Stimulated activated CD8-positive, alpha-beta memory T cell treated with anti-CD3 and anti-CD28 coated beads, Interleukin-15, amount 100 ng/mL, for 48 hours (primary cell): ENCODE results near the gene STX7.

Experiments
- DNase-seq, 2 donors: peaks; one replicate each; pipeline ENCODE4 v3.0.0-alpha.2; 2020; ENCODE audit warnings: low read depth in 2 of 2

Gene STX7

GRCh38 chr6:132414322-132414721 is 98.6 kb downstream of the STX7 start:
- DNase-seq = no peak

GRCh38 chr6:132413499-132413802 is 99.5 kb downstream of the STX7 start:
- DNase-seq = no peak

- no peak for DNase-seq
These were observed 100.0 kb downstream of the STX7 start for GRCh38 chr6:132412656-132413498.

- DNase-seq = no peak
These were observed 101.6 kb downstream of the STX7 start for GRCh38 chr6:132411296-132411695.

DNA sequence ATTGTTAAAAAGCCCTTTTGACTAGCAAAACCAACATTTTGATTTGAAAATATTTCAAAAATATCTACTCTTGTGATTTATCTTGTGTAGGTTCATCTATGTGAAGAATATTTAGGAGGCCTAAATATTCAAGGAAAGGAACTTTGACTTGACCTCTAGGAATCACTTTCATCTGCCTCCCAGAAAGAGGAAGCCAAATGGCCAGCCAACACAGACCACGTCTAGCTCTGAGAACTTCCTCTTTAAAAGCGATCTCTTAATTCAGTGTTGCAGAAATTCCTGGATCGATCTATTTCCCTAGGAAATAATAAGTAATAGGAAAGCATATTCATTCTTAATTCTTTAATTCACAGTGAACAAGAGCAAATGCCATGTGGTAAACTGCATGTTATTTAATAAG is 102.1 kb downstream of the STX7 start:
- DNase-seq = no peak

DNA sequence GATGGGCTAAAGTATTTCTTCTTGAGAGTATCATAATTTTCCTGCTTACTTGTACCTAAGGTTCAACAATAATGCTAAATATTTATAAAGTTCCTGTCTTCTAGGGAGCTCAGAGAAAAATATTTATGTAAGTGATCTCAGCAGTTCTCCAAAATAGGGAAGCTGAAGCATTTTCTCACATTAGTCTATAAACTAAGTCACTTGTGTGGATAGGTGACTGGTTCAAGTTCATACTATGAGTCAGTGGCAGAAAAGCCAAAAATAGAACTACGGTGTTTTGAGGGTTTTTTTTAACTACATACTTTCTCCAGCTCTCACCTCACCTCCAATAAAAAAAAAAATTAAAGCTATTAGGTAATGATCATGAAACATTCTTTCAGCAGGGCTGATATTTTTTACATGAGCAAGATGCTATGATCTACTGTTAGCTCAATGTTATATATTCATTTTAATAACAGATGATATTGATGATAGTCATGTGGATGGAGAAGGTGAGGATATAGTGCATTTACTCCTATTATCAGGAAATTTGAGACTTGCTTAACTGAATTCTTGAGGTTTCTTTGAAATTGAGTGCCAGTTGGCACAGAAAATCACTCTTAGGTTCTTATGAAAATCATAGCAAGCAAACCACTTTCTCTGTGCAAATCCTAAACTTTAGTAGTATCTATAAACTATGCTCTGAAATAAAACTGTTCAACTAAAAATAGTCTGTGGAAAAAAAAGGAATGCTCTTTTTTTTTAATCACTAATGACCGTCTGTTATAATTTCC is 107.6 kb downstream of the STX7 start:
- no peak for DNase-seq

DNA sequence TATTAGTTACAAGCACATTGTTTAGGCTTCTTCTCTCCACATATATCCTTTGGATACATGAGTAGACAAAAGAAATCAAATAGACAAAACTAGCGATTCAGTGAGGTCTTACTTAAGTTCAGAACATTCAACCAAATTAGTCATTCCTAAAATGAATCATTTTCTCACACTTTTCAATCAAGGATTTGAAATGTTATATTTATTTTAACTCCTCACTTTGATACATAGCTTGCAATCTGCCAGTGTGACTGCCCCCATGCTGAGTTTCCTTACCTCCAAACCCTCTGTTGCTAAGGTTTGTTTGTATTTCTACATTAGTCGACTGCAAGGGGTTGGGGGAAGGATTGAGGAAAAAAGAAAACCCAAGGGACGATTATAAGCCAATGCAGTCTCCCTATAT is 108.2 kb downstream of the STX7 start:
- no peak for DNase-seq

GRCh38 chr6:132404330-132404729 is 108.6 kb downstream of the STX7 start:
- no peak for DNase-seq

GRCh38 chr6:132401618-132402285 is 111.2 kb downstream of the STX7 start:
- DNase-seq = no peak

DNA sequence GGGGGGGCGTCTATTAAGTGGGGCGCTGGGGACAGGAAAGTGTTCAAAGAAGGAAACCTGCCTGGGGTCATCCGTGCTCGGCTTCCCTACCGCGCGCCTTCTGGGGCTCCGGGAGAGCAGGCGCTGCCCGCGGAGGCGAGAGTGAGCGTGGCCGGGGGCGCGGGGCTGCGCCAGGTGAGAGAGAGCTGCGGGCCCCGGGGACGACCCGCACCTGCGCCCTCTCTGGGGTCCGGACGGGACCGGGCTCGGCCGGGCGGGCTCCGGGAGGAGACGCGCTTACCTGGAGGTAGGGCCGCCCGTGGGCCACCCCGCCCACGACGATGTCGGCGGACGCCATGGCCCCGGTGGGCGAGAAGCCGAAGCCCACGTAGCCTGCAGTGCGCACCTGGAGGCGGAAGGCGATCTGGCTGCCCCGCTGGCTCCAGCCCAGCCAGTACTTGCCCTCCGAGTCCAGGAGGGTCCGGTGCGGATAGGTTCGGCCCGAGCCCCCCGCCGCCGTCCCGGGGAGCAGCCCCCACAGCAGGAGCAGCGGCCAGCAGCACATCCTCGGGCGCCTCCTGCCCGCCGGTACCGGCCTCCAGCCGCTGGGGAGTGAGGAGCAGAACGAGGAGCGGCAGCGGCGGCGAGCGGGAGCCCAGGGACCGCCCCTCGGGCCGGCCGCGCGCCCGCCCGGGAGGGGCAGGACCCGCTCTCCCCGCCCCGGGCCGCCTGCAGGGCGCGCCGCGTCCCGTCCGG is 111.9 kb downstream of the STX7 start, which contains the start of gene MOXD1:
Gene MOXD1, minus strand, starts transcription at position 593 of the 735 bp plus-strand sequence. Its CDS starts 49 bp downstream, at position 544.
- DNase-seq = no peak

DNA sequence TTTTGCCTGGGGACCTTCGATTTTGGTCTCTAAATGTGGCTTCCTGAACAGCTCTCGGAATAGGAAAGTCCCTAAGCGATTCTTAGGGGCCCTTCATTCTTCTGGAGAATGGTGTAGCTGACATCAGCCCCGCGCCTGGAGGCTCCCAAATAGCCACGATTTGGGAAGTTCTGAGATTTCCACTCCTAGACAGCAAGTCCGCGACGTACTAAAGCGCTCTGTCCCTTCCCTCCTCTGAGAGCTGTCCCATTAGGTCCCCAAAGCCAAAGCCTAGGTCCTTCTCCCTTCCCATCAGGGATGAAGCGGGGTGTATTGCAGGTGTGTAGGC is 112.4 kb downstream of the STX7 start:
- DNase-seq = no peak

GRCh38 chr6:132399376-132400074 is 113.4 kb downstream of the STX7 start:
- no peak for DNase-seq
